Effector memory CD4-positive, alpha-beta T cell (primary cell): Measurements from ENCODE around the gene NEU4.
A peak's percentile ranks its signal among the peaks of the same experiment; 100 is the strongest.
"Not testable (repeated sequence)": the region's sequence is repeated elsewhere in the genome, so short reads cannot be mapped to it uniquely, and the experiment has no call there.

Experiments
- DNase-seq, 3 donors: peaks; one replicate each; pipeline ENCODE4 v3.0.0-alpha.2; 2020
- H3K27ac ChIP-seq: 2 replicates; pipeline ENCODE4 v1.7.0; 2013; ENCODE audit warnings: mild to moderate bottlenecking, low read length, moderate library complexity; ENCODE audit not compliant: insufficient read depth, poor library complexity, severe bottlenecking
- H3K27me3 ChIP-seq: replicated peaks from 2 replicates; pipeline ENCODE4 v1.7.0; 2013; ENCODE audit warnings: mild to moderate bottlenecking, low read length; ENCODE audit not compliant: insufficient read depth, control insufficient read depth, poor library complexity, severe bottlenecking
- H3K36me3 ChIP-seq: 2 replicates; pipeline ENCODE4 v1.7.0; 2013; ENCODE audit warnings: mild to moderate bottlenecking, low read length, moderate library complexity; ENCODE audit not compliant: control insufficient read depth, insufficient read depth
- H3K4me1 ChIP-seq: 2 replicates; pipeline ENCODE4 v1.7.0; 2013; ENCODE audit warnings: low read length, mild to moderate bottlenecking; ENCODE audit not compliant: control insufficient read depth, insufficient read depth, poor library complexity, severe bottlenecking
- H3K4me3 ChIP-seq: 2 replicates; pipeline ENCODE4 v1.7.0; 2013; ENCODE audit warnings: low read length, low read depth, mild to moderate bottlenecking; ENCODE audit not compliant: insufficient read depth, poor library complexity, severe bottlenecking
- H3K9me3 ChIP-seq: 2 replicates; pipeline ENCODE4 v1.7.0; 2013; ENCODE audit warnings: mild to moderate bottlenecking, low read length, moderate library complexity; ENCODE audit not compliant: control insufficient read depth
- total RNA-seq, 3 donors: gene quantifications; one replicate each; lab custom pipeline; 2026; lab: John Stamatoyannopoulos, UW

NEU4 gene, protein sequence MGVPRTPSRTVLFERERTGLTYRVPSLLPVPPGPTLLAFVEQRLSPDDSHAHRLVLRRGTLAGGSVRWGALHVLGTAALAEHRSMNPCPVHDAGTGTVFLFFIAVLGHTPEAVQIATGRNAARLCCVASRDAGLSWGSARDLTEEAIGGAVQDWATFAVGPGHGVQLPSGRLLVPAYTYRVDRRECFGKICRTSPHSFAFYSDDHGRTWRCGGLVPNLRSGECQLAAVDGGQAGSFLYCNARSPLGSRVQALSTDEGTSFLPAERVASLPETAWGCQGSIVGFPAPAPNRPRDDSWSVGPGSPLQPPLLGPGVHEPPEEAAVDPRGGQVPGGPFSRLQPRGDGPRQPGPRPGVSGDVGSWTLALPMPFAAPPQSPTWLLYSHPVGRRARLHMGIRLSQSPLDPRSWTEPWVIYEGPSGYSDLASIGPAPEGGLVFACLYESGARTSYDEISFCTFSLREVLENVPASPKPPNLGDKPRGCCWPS
- 1.0 to 5.0 (median 1.8) reads per million in 3 donors for total RNA-seq

DNA sequence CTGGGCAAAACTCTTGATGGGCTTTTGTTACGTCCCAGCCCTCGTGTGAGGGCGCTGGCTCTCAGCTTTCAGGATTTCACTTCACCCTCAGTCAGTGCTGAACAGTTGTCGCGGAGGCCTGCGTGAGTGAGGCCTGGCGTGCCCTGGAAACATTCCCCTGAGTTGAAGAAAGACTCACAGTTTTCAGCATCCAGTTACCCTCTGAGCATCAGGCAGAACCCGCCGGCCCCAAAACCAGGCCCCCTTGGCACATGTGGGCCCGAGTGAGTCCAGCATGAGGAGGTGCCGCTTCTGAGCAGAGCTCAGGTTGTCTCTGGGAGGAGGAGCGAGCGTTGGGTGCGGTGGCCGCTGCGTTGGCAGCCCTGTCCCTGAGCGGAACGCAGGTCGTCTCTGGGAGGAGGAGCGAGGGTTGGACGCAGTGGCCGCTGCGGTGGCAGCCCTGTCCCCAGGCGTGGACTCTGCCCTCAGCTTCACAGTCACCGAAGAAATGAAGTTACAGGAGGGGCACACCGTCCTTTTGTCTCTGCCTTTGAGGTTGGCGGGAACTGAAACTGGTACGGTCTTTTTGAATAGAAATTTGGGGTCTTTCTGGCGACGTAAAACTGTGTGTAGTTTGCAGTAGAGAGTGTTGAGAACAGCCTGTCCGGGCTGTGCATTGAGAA lies at the start of gene NEU4:
NEU4 (plus strand) TSS at position 473 of the 662 bp plus-strand sequence. CDS start 5,292 bp downstream, outside the sequence.
- Histone ChIP-seq H3K36me3 (no peaks in the 10 kb centered on the region), H3K27me3 (peaks cover 5% of the 10 kb centered on the region), H3K27ac (no peak within 1 kb of the TSS), H3K9me3 (no peaks in the 10 kb centered on the region), H3K4me1 (peaks cover 16% of the 10 kb centered on the region), H3K4me3 (no peak within 1 kb of the TSS)
- DNase-seq, result no peak

DNA sequence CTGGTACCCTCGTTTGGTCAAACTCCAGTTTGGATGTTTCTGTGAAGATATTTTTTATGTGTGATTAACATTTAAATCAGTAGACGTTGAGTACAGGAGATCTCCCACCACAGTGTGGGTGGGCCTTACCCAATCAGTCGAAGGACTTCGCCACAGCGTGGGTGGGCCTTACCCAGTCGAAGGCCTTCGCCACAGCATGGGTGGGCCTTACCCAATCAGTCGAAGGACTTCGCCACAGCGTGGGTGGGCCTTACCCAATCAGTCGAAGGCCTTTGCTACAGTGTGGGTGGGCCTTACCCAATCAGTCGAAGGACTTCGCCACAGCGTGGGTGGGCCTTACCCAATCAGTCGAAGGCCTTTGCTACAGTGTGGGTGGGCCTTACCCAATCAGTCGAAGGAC lies 49.1 kb upstream of the NEU4 start:
- H3K27me3 ChIP-seq, H3K27ac ChIP-seq, H3K9me3 ChIP-seq, H3K4me3 ChIP-seq, DNase-seq: not testable (repeated sequence)
- H3K36me3 ChIP-seq, result peaks cover 11% of the 10 kb centered on the region
- H3K4me1 ChIP-seq, result peaks cover 10% of the 10 kb centered on the region

- H3K36me3 ChIP-seq, result peaks cover 9% of the 10 kb centered on the region
- H3K27ac ChIP-seq, result no peak overlapping the region
- H3K4me1 ChIP-seq, result peaks cover 10% of the 10 kb centered on the region
- no peaks in the 10 kb centered on the region for H3K9me3 ChIP-seq
- no peak for DNase-seq
- no peaks in the 10 kb centered on the region for H3K27me3 ChIP-seq
- H3K4me3 ChIP-seq, result no peak overlapping the region
These were observed 48.7 kb upstream of the NEU4 start for GRCh38 chr2:241760301-241760771.

- H3K27ac ChIP-seq, result peak overlapping the region; percentile 63
These were observed 46.6 kb upstream of the NEU4 start for GRCh38 chr2:241762321-241762932.

GRCh38 chr2:241762933-241763369 lies 46.0 kb upstream of the NEU4 start:
- no peaks in the 10 kb centered on the region for H3K36me3 ChIP-seq
- H3K27ac ChIP-seq, result peak overlapping the region; percentile 63
- DNase-seq, result peak; percentile 67 to 76 (median 72)
- H3K4me3 ChIP-seq, result no peak overlapping the region
- H3K4me1 ChIP-seq, result peaks cover 10% of the 10 kb centered on the region
- no peaks in the 10 kb centered on the region for H3K9me3 ChIP-seq
- H3K27me3 ChIP-seq, result no peaks in the 10 kb centered on the region

More at GRCh38 chr2:241762321-241762932, 46.6 kb upstream of the NEU4 start:
- H3K27me3 ChIP-seq, result no peaks in the 10 kb centered on the region
- H3K36me3 ChIP-seq, result no peaks in the 10 kb centered on the region
- H3K9me3 ChIP-seq, result no peaks in the 10 kb centered on the region
- H3K4me3 ChIP-seq, result peak overlapping the region; percentile 23
- DNase-seq, result peak in 2 of 3 donors; percentile 20 to 24
- peaks cover 10% of the 10 kb centered on the region for H3K4me1 ChIP-seq

DNA sequence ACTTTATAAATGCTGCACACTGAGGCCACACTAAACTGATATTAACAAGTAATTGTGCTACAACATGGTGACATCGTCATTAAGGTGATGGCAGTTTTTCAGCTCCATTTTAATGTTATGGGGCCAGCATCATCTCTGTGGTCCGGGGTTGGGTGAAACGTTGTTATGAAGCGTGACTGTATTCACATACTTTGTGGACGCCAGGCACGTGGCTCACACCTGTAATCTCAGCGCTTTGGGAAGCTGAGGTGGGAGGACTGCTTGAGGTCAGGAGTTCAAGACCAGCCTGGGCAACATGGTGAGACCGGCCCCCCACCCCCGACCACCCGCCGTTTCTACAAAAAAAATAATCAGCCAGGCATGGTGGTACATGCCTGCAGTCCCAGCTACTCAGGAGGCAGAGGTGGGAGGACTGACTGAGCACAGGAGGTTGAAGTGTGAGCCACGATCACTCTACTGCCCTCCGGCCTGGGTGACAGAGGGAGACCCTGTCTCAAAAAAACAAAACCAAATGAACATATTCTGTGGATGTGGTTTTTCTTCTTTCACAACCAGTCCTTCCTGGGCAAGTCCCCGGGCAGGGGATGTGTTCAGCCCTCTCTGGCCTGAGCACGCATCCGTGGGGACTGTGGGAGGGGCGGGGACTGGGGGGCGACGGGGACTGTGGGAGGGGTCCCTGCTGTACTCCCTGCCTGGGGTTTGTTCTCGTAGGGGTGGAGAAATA lies 45.3 kb upstream of the NEU4 start:
- no peak for DNase-seq
- Histone ChIP-seq H3K4me3 (no peak overlapping the region), H3K27ac (peak overlapping the region; percentile 63), H3K27me3 (no peaks in the 10 kb centered on the region), H3K4me1 (peaks cover 10% of the 10 kb centered on the region), H3K36me3 (no peaks in the 10 kb centered on the region), H3K9me3 (no peaks in the 10 kb centered on the region)

DNA sequence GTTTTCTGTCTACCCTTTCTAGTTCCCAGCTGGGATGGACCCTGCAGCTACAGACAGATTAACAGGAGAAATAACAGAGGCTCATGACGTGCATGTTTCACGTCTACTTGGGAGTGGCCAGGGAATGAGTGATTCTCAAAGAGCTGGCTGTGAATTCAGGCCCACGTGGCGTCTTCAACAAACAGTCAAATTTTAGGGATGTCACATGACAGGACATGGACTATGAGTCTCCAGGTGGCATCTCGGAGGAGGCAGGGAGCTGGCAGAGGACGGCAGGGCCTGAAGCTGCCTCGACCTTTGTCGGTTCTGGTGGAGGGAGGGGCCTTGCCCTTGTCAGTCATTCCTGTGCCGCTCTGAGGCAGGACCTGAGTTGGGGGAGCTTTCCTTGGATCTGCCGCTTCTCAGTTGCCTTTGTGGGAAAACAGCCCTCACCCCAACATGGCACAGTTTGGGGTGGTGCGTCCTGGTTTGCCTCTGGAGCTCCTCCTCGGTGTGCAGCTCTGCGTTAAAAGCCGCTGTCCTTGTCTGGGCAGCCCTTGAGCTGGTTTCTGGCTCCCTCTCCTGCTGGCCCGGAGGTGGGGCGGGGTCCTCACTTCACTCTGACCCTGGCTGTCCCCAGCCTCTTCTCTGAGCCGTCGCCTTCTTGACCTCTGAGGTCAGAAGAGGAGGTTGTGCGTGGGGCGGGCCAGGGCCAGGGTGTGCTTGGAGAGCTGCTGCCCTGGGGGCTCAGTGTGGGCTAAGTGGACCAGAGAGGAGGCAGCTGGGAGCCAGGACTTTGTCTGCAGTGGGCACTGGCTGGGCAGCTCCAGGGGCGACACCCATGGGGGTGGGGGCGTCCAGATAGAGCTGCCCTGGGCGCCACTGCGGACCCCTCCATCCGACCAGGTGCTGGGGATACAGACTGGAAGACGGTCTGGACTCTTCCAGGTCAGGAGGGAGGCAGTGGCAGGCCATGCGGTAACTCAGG lies 44.4 kb upstream of the NEU4 start:
- no peaks in the 10 kb centered on the region for H3K36me3 ChIP-seq
- H3K4me3 ChIP-seq, result no peak overlapping the region
- H3K27ac ChIP-seq, result peak overlapping the region; percentile 63
- peaks cover 10% of the 10 kb centered on the region for H3K4me1 ChIP-seq
- no peak for DNase-seq
- no peaks in the 10 kb centered on the region for H3K9me3 ChIP-seq
- no peaks in the 10 kb centered on the region for H3K27me3 ChIP-seq

DNA sequence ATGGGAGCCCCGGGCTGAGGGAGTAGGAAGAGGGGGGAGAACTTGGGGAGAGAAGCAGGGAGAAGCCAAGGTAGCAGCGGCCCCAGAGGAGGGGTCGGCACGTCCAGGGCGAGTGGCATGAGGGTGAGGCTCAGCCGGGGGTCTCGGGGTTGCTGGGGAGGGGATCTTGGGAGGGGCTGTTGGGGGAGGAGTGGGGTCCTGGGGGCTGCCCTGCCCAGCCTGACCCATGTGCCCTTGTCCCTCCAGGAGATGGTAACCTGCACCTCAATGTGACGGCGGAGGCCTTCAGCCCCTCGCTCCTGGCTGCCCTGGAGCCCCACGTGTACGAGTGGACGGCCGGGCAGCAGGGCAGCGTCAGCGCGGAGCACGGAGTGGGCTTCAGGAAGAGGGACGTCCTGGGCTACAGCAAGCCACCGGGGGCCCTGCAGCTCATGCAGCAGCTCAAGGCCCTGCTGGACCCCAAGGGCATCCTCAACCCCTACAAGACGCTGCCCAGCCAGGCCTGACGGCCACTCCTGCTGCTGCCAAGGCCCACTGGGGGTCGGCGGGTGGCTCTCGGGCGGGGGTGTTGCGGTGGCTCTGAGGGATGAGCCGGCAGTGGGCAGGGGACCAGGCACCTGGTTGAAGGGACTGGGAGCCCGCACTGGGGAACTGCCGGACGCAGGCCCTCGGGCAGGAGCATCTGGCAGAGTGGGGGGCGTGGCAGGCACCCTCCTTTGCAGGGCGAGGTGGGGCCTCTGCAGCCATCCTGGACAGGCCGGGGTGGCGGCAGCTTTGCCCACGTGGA lies 41.3 kb upstream of the NEU4 start:
- Histone ChIP-seq H3K4me1 (peaks cover 13% of the 10 kb centered on the region), H3K36me3 (no peaks in the 10 kb centered on the region), H3K27me3 (no peaks in the 10 kb centered on the region), H3K4me3 (no peak overlapping the region), H3K27ac (no peak overlapping the region), H3K9me3 (no peaks in the 10 kb centered on the region)
- no peak for DNase-seq
